Measurements from ENCODE around the gene DCAF7.

DCAF7 gene

DNA sequence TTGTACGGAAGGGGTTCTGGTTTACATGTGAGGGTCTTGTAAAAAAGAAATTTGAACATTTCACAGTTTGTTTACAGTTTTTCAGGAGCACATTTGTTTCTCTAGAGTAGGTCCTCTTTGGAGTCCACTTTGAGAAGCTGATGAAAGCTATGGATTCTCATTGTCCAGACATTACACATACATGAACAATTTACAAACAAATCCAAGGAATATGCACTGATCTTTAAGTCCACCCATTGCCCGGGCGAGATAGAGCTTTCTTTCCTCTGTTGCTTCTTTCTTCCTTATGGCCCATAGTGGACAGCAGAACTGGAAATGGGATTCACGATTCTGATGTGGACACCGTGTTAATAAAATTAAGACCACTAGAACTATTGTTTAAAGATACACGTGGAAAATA lies 1.9 kb downstream of the DCAF7 start:
- DNase-seq (ENCODE audit: low spot score), result no peak
- in situ Hi-C loops (cut with MboI; ENCODE audit: low sequenced_read_pairs, unreplicated experiment), result no loop called here
- TF ChIP-seq, protein P1, sequence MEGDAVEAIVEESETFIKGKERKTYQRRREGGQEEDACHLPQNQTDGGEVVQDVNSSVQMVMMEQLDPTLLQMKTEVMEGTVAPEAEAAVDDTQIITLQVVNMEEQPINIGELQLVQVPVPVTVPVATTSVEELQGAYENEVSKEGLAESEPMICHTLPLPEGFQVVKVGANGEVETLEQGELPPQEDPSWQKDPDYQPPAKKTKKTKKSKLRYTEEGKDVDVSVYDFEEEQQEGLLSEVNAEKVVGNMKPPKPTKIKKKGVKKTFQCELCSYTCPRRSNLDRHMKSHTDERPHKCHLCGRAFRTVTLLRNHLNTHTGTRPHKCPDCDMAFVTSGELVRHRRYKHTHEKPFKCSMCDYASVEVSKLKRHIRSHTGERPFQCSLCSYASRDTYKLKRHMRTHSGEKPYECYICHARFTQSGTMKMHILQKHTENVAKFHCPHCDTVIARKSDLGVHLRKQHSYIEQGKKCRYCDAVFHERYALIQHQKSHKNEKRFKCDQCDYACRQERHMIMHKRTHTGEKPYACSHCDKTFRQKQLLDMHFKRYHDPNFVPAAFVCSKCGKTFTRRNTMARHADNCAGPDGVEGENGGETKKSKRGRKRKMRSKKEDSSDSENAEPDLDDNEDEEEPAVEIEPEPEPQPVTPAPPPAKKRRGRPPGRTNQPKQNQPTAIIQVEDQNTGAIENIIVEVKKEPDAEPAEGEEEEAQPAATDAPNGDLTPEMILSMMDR (IDR thresholded peaks at IDR 0.05; ENCODE audit: borderline replicate concordance, control extremely low read depth, extremely low read depth, insufficient read depth, missing control alignments), result no peak

DNA sequence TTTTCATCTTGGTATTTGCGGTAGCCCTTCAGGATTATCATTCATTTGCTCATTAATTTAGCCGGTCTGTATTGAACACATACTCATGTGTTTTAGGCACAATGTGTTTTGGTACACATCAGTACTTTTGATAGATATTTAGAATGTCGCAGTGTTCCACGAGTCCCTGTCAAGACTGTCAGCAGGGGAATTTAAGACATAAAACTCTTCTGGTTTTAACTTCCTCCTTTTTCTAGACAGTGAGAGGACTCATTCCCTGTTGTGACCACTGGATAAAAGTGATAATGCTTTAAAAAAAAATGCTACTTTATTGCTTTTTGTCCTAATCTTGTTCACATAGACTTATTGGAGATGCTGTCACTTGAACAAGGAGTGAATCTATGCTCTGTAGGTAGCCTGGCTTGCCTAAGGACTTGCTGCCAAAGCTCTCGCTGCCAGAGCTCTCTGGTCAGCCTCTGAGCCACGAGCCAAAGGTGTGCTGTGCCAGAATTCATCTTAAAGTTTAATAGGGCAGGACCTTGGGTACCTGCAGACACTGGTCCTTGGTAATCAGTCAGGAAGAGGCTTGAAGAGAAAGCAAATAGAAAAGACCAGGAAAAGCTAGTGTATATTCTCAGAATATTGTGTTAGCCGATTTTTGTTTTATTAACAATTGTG lies 5.4 kb downstream of the DCAF7 start:
- no peak for DNase-seq (ENCODE audit: low spot score)
- TF ChIP-seq, protein P1 (IDR thresholded peaks at IDR 0.05; ENCODE audit: borderline replicate concordance, control extremely low read depth, extremely low read depth, insufficient read depth, missing control alignments), result no peak
- in situ Hi-C loops (cut with MboI; ENCODE audit: low sequenced_read_pairs, unreplicated experiment), result no loop called here

DNA sequence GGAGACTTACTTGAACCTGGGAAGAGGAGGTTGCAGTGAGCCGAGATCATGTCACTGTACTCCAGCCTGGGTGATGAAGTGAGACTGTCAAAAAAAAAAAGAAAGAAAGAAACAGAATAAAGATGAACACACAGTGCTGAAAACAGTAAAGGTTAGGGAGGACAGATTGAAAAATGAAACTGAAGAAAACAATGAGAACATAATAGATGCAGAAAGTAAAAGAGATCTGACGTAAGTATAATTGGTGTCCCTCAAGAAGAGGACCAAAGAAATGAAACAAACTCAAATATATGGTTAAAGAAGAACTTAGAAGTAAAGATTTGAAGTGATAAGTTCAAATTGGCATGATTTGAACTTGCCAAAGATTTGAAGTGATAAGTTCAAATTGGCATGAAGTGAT lies 7.1 kb downstream of the DCAF7 start:
- no peak for DNase-seq (ENCODE audit: low spot score)
- in situ Hi-C loops (cut with MboI; ENCODE audit: low sequenced_read_pairs, unreplicated experiment), result no loop called here
- TF ChIP-seq, protein P1 (IDR thresholded peaks at IDR 0.05; ENCODE audit: borderline replicate concordance, control extremely low read depth, extremely low read depth, insufficient read depth, missing control alignments), result no peak

DNA sequence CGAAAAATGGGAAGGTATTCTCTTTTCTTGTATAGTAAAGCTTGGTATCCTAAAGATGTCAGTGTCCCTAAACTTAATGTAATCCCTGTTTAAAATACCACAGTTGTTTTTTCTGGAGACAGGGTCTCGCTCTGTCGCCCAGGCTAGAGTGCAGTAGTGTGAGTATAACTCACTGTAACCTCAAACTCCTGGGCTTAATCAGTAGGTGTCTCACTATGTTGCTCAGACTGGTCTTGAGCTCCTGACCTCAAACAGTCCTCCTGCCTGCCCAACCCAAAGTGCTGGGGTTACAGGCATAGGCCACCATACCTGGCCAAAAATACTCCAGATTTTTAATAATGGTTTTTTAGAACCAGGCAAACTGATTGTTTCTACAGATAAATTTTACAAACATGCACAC lies 8.2 kb downstream of the DCAF7 start:
- no peak for DNase-seq (ENCODE audit: low spot score)
- in situ Hi-C loops (cut with MboI; ENCODE audit: low sequenced_read_pairs, unreplicated experiment), result no loop called here
- TF ChIP-seq, protein P1 (IDR thresholded peaks at IDR 0.05; ENCODE audit: borderline replicate concordance, control extremely low read depth, extremely low read depth, insufficient read depth, missing control alignments), result no peak

DNA sequence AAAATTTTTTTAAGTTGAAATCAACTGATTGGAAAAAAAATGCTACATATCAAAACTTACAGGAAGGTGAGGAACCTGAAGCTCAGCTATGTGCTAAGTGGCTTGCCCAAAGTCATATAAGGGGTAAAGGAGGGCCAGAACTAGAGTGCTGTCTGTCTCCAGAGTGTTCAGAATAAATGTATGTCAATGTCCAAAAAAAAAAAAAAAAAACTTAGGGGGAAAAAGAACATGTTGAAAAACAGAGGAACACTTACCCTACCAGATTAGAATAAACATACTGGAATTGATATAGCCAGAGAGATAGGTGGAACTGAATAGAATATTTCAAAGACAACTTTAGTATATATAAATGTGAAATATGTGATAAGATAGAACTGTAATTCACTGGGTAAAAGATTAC lies 11.5 kb downstream of the DCAF7 start:
- TF ChIP-seq, protein P1 (IDR thresholded peaks at IDR 0.05; ENCODE audit: borderline replicate concordance, control extremely low read depth, extremely low read depth, insufficient read depth, missing control alignments), result no peak
- no peak for DNase-seq (ENCODE audit: low spot score)
- in situ Hi-C loops (cut with MboI; ENCODE audit: low sequenced_read_pairs, unreplicated experiment), result no loop called here

DNA sequence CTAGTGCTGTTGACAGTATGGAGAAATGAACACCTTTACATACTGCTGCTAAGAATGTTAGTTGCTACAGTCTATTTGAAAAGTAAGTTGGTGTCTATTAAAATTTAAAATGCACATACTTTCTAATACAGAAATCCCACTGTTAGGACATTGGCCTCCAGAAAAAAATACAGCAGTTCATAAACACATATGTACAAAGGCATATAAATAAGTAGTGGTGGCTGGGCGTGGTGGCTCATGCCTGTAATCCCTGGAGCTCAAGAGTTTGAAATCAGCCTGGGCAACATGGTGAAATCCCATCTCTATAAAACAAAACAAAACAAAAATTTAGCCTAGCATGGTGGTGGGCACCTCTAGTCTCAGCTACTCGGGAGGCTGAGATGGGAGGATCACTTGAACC lies 13.1 kb downstream of the DCAF7 start:
- no peak for DNase-seq (ENCODE audit: low spot score)
- in situ Hi-C loops (cut with MboI; ENCODE audit: low sequenced_read_pairs, unreplicated experiment), result no loop called here
- TF ChIP-seq, protein P1 (IDR thresholded peaks at IDR 0.05; ENCODE audit: borderline replicate concordance, control extremely low read depth, extremely low read depth, insufficient read depth, missing control alignments), result no peak
